Measurements from ENCODE around the gene OTOS. TPM values are rescaled to one million over a fixed set of nuclear protein-coding genes. Genes with fewer than 3 reads are reported as not detected.

Gene OTOS
- total RNA-seq, 1 experiment from 2014 or later: not detected

- no TSS peak for BruUV-seq (replicated peaks)
- ATAC-seq: no peak
- in situ Hi-C loops (cut with HindIII; ENCODE audit: low pct_unique_long_range_greater_than_20kb, low sequenced_read_pairs): no loop called here
- Histone ChIP-seq H3K9me3 (ENCODE audit: control insufficient read depth, insufficient read depth, low read depth, low read length) (no peaks in the 10 kb centered on the region), H3K27me3 (ENCODE audit: control insufficient read depth, insufficient read depth, low read length) (peaks cover 3% of the 10 kb centered on the region; the same call in 1 of the 2 replicates), H3K4me3 (ENCODE audit: low read depth in 2 of 2, low read length in 2 of 2) (no peak overlapping the region), H3K4me1 (ENCODE audit: control insufficient read depth, insufficient read depth, low read length) (no peaks in the 10 kb centered on the region), H3K36me3 (ENCODE audit: control insufficient read depth, insufficient read depth, low read length) (no peaks in the 10 kb centered on the region), H3K27ac (ENCODE audit: low read length) (no peak overlapping the region)
- intact Hi-C loops (cut with micrococcal nuclease; ENCODE audit: unreplicated experiment): no loop called here
- POLR2A ChIA-PET: no interaction called here
- no peak for TF ChIP-seq SIN3A (IDR thresholded peaks at IDR 0.05; ENCODE audit: borderline replicate concordance, insufficient read depth, low read depth, low read length)
- CTCF ChIA-PET: no interaction called here
- DNase-seq (ENCODE audit: low read depth, low spot score): no peak
Measured at GRCh38 chr2:240166761-240167587, 26.5 kb upstream of the OTOS start.

GRCh38 chr2:240166191-240166590 is 25.7 kb upstream of the OTOS start:
- H3K4me1 ChIP-seq (ENCODE audit: control insufficient read depth, insufficient read depth, low read length): no peaks in the 10 kb centered on the region
- in situ Hi-C loops (cut with HindIII; ENCODE audit: low pct_unique_long_range_greater_than_20kb, low sequenced_read_pairs) (no loop called here), intact Hi-C loops (cut with micrococcal nuclease; ENCODE audit: unreplicated experiment) (no loop called here)
- H3K4me3 ChIP-seq (ENCODE audit: low read depth in 2 of 2, low read length in 2 of 2): no peak overlapping the region
- H3K36me3 ChIP-seq (ENCODE audit: control insufficient read depth, insufficient read depth, low read length): no peaks in the 10 kb centered on the region
- no peaks in the 10 kb centered on the region for H3K9me3 ChIP-seq (ENCODE audit: control insufficient read depth, insufficient read depth, low read depth, low read length)
- TF ChIP-seq TCF7L2 (IDR thresholded peaks at IDR 0.05; ENCODE audit: low read depth, low read length): no peak
- no peak for TF ChIP-seq SIN3A (IDR thresholded peaks at IDR 0.05; ENCODE audit: borderline replicate concordance, insufficient read depth, low read depth, low read length)
- no peak for TF ChIP-seq POLR2AphosphoS5 (IDR thresholded peaks at IDR 0.05; ENCODE audit: low read depth, low read length)
- no peak for TF ChIP-seq REST (IDR thresholded peaks at IDR 0.05; ENCODE audit: insufficient read depth in 1 of 2, low read depth in 2 of 2, low read length in 1 of 2)
- TF ChIP-seq CTCF (IDR thresholded peaks at IDR 0.05): no peak
- POLR2A ChIA-PET: no interaction called here
- DNase-seq (ENCODE audit: low read depth, low spot score): no peak
- no peak overlapping the region for H3K27ac ChIP-seq (ENCODE audit: low read length)
- BruUV-seq (replicated peaks): no TSS peak
- H3K27me3 ChIP-seq (ENCODE audit: control insufficient read depth, insufficient read depth, low read length): no peaks in the 10 kb centered on the region
- ATAC-seq: no peak
- CTCF ChIA-PET: no interaction called here

- no peak for ATAC-seq
- no peak overlapping the region for H3K27ac ChIP-seq (ENCODE audit: low read length)
- ChIA-PET CTCF (no interaction called here), POLR2A (no interaction called here)
- intact Hi-C loops (cut with micrococcal nuclease; ENCODE audit: unreplicated experiment): no loop called here
- H3K27me3 ChIP-seq (ENCODE audit: control insufficient read depth, insufficient read depth, low read length): no peaks in the 10 kb centered on the region
- H3K4me1 ChIP-seq (ENCODE audit: control insufficient read depth, insufficient read depth, low read length): no peaks in the 10 kb centered on the region
- no peak for DNase-seq (ENCODE audit: low read depth, low spot score)
- no TSS peak for BruUV-seq (replicated peaks)
- H3K4me3 ChIP-seq (ENCODE audit: low read depth in 2 of 2, low read length in 2 of 2): no peak overlapping the region
- in situ Hi-C loops (cut with HindIII; ENCODE audit: low pct_unique_long_range_greater_than_20kb, low sequenced_read_pairs): no loop called here
- no peaks in the 10 kb centered on the region for H3K9me3 ChIP-seq (ENCODE audit: control insufficient read depth, insufficient read depth, low read depth, low read length)
- no peak for TF ChIP-seq SIN3A (IDR thresholded peaks at IDR 0.05; ENCODE audit: borderline replicate concordance, insufficient read depth, low read depth, low read length)
- no peak for TF ChIP-seq CTCF (IDR thresholded peaks at IDR 0.05)
- no peak for TF ChIP-seq TCF7L2 (IDR thresholded peaks at IDR 0.05; ENCODE audit: low read depth, low read length)
- H3K36me3 ChIP-seq (ENCODE audit: control insufficient read depth, insufficient read depth, low read length): no peaks in the 10 kb centered on the region
Measured at GRCh38 chr2:240165661-240166060, 25.2 kb upstream of the OTOS start.
